GM12875 (cell line): ENCODE measurements around the gene RPL21.
"Not testable (repeated sequence)": the region's sequence is repeated elsewhere in the genome, so short reads cannot be mapped to it uniquely, and the experiment has no call there.

Source experiments
- H3K4me3 ChIP-seq: one replicate; pipeline ENCODE4 v1.5.1; 2011; ENCODE audit warnings: low read depth, low read length, control low read depth
- CTCF ChIP-seq: IDR thresholded peaks from 2 replicates; pipeline ENCODE4 v1.5.1; 2011; ENCODE audit warnings: low read depth, mild to moderate bottlenecking, control low read depth, inconsistent platforms, low read length, moderate library complexity, borderline replicate concordance; ENCODE audit not compliant: insufficient read depth

The RPL21 gene

GRCh38 chr13:27288392-27288791 is 37.0 kb downstream of the RPL21 start:
- H3K4me3 ChIP-seq: no peak overlapping the region
- TF ChIP-seq CTCF: no peak

GRCh38 chr13:27289011-27289665 is 37.8 kb downstream of the RPL21 start:
- no peak for TF ChIP-seq CTCF
- no peak overlapping the region for H3K4me3 ChIP-seq

GRCh38 chr13:27290715-27291114 is 39.4 kb downstream of the RPL21 start:
- H3K4me3 ChIP-seq: no peak overlapping the region
- no peak for TF ChIP-seq CTCF

- not testable (repeated sequence) for H3K4me3 ChIP-seq
Measured at GRCh38 chr13:27291967-27292366, 40.6 kb downstream of the RPL21 start.

GRCh38 chr13:27293076-27293691 is 41.8 kb downstream of the RPL21 start:
- no peak for TF ChIP-seq CTCF
- H3K4me3 ChIP-seq: no peak overlapping the region

GRCh38 chr13:27293873-27294515 is 42.6 kb downstream of the RPL21 start:
- TF ChIP-seq CTCF: no peak
- no peak overlapping the region for H3K4me3 ChIP-seq

GRCh38 chr13:27295096-27295495 is 43.7 kb downstream of the RPL21 start:
- TF ChIP-seq CTCF: no peak
- H3K4me3 ChIP-seq: no peak overlapping the region
